ENCODE measurements around the gene WARS2. TPM values are rescaled to one million over a fixed set of nuclear protein-coding genes. Genes with fewer than 3 reads are reported as not detected.

WARS2 gene
- total and polyA plus RNA-seq, 2 of the 8 experiments (the other 6 are each of a cell fraction or from before 2014, with no cell fraction given), result 4.3 to 12.9 TPM

DNA sequence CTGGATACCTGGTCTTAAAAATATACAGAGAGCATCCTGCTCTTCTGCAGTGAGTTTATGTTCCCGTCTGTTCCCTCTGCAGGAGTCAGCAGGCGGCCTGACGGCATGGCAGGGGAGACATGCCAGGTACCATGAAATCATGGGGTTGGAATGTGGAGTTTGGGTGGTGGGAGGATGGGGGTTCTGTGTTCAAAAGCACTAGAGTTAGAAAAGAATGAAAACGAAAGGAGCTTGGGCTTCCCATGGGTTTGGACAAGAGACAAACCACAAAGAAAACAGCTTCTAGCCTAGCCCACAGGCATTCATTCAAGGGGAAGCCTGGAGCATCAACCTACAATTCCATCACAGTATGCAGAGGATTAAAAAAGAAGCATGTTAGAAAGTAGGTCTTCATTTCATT lies 59.9 kb downstream of the WARS2 start:
- WGBS, 2 experiments (ENCODE audit: extremely low coverage in 1 of 2, insufficient coverage in 1 of 2, insufficient read length in 1 of 2, insufficient replicate concordance in 2 of 2, low coverage in 1 of 2, low lambda C conversion rate in 2 of 2, missing lambda C conversion rate in 1 of 2), result 52% methylated on average over 4 of the region's 4 CpGs; no CpG with 5 or more reads in 1 of the 2 experiments
- no peak overlapping the region for H2BK12ac ChIP-seq (ENCODE audit: low read depth, low read length)
- CTCF ChIA-PET (ENCODE audit: partially characterized antibody), result interaction anchor here (0.7 to 1.9 kb wide), 2 partner anchors 10 to 953 kb away, joined by 3 to 4 read pairs; no protein-coding TSS in a partner anchor

More for the DNA sequence above, 59.9 kb downstream of the WARS2 start:
- no peak overlapping the region for H3K56ac ChIP-seq (replicated peaks; ENCODE audit: insufficient read length, low read depth, low read length)
- H2AFZ ChIP-seq (ENCODE audit: low read length), result no peak overlapping the region
- no peak overlapping the region for H3K9ac ChIP-seq (replicated peaks in 1 of 4; ENCODE audit: extremely low read depth in 1 of 4, low read depth in 3 of 4, low read length in 3 of 4)
- TF ChIP-seq GTF2F1 (IDR thresholded peaks at IDR 0.05; ENCODE audit: borderline replicate concordance, low read depth, low read length) (no peak), JUND (IDR thresholded peaks at IDR 0.05; ENCODE audit: low read length) (peak; percentile 85), CREB1 (IDR thresholded peaks at IDR 0.05) (no peak), TEAD4 (IDR thresholded peaks at IDR 0.05; ENCODE audit: low read depth, low read length) (peak; percentile 86), MAX (IDR thresholded peaks at IDR 0.05) (peak; percentile 43; the same call in 1 of the 2 replicates), EP300 (IDR thresholded peaks at IDR 0.05; ENCODE audit: borderline replicate concordance in 1 of 2, low read depth in 2 of 2, low read length in 2 of 2) (0 out of 3 replicates have a peak, but pooled peaks of 1 of the 2 experiments have one; percentile 8), SP1 (IDR thresholded peaks at IDR 0.05; ENCODE audit: low read depth, low read length) (0 out of 2 replicates have a peak, but pooled peaks have one; percentile 12), JUN (IDR thresholded peaks at IDR 0.05; ENCODE audit: low read depth, low read length) (peak; percentile 91), BCL11A (IDR thresholded peaks at IDR 0.05; ENCODE audit: low read depth in 2 of 2, low read length in 2 of 2) (no peak)
- no peak overlapping the region for H3K4ac ChIP-seq (replicated peaks; ENCODE audit: insufficient read length, low read depth, low read length)
- no peaks in the 10 kb centered on the region for H3K4me1 ChIP-seq (replicated peaks in 1 of 4; ENCODE audit: control insufficient read depth in 3 of 4, insufficient read depth in 4 of 4, low read length in 3 of 4)
- H3K36me3 ChIP-seq (ENCODE audit: control insufficient read depth in 2 of 4, insufficient read depth in 4 of 4, low read length in 3 of 4), result no peaks in the 10 kb centered on the region
- no peak overlapping the region for H3K14ac ChIP-seq (ENCODE audit: insufficient read length)
- H2AK5ac ChIP-seq (ENCODE audit: low read depth, low read length), result no peak overlapping the region
- H2BK5ac ChIP-seq (ENCODE audit: low read depth, low read length), result no peak overlapping the region
- no peak overlapping the region for H3K4me2 ChIP-seq (ENCODE audit: insufficient read depth in 1 of 2, low read depth in 2 of 2, low read length in 2 of 2)
- H3K27me3 ChIP-seq (replicated peaks in 1 of 4; ENCODE audit: control insufficient read depth in 3 of 4, extremely low read depth in 1 of 4, insufficient read depth in 3 of 4, low read length in 3 of 4), result no peaks in the 10 kb centered on the region
- H3K23ac ChIP-seq (ENCODE audit: insufficient read length), result no peak overlapping the region
- no peak overlapping the region for H4K5ac ChIP-seq (ENCODE audit: insufficient read length, low read depth, low read length)
- no peaks in the 10 kb centered on the region for H3K9me3 ChIP-seq (ENCODE audit: insufficient read depth in 2 of 2, low read depth in 1 of 2, low read length in 1 of 2)
- POLR2A ChIA-PET (ENCODE audit: partially characterized antibody), result no interaction called here
- no peak overlapping the region for H2BK20ac ChIP-seq (ENCODE audit: low read length)
- H4K8ac ChIP-seq (ENCODE audit: extremely low read depth, insufficient read depth, low read length), result no peak overlapping the region
- H3K79me2 ChIP-seq (ENCODE audit: control insufficient read depth in 1 of 2, insufficient read depth in 2 of 2, low read length in 2 of 2), result no peaks in the 10 kb centered on the region
- no peaks in the 10 kb centered on the region for H3K23me2 ChIP-seq (ENCODE audit: low read depth, low read length)
- H2BK15ac ChIP-seq (ENCODE audit: low read length), result no peak overlapping the region
- peak; percentile 62 for FAIRE-seq
- H4K20me1 ChIP-seq (replicated peaks in 1 of 2; ENCODE audit: control insufficient read depth in 1 of 2, insufficient read depth in 2 of 2, low read length in 2 of 2), result no peaks in the 10 kb centered on the region
- H3K4me3 ChIP-seq (ENCODE audit: extremely low read depth in 1 of 4, insufficient read depth in 2 of 4, low read depth in 3 of 4, low read length in 4 of 4), result no peak overlapping the region
- H2BK120ac ChIP-seq (replicated peaks; ENCODE audit: low read depth, low read length), result no peak overlapping the region
- DNase-seq (ENCODE audit: low read depth in 1 of 2, low spot score in 2 of 2), result peak in 1 of 2 experiments; percentile 47
- no peaks in the 10 kb centered on the region for H3K79me1 ChIP-seq (ENCODE audit: low read depth, low read length)
- H3K27ac ChIP-seq (ENCODE audit: low read depth, low read length), result no peak overlapping the region; the same call in 1 of the 2 replicates
- no peak overlapping the region for H4K91ac ChIP-seq (replicated peaks; ENCODE audit: insufficient read length, low read length)
- H3K18ac ChIP-seq (ENCODE audit: extremely low read depth, low read length), result no peak overlapping the region

Measured in H1 (cell line).